Activated T-cell treated with anti-CD3 and anti-CD28 coated beads, Interleukin-2, amount 50 U/mL, for 4 hours (primary cell): ENCODE measurements around the gene TOLLIP. TPM values are rescaled to one million over a fixed set of nuclear protein-coding genes. Genes with fewer than 3 reads are reported as not detected.
"Not testable (repeated sequence)": the region's sequence is repeated elsewhere in the genome, so short reads cannot be mapped to it uniquely, and the experiment has no call there.

Experiments
- ATAC-seq, 2 donors: fragments of 200-7000 bp; cut with Tn5 transposase; one replicate each; pipeline ENCODE4 v1.10.0; 2021
- DNase-seq: peaks from one replicate; pipeline ENCODE4 v3.0.0-alpha.2; 2020
- H3K27me3 Mint-ChIP-seq: one replicate; pipeline ENCODE4 v1.8.0; 2021; ENCODE audit warnings: low read depth, mixed read lengths
- H3K36me3 Mint-ChIP-seq: one replicate; pipeline ENCODE4 v1.8.0; 2022; ENCODE audit warnings: mixed read lengths; ENCODE audit not compliant: insufficient read depth
- H3K4me1 Mint-ChIP-seq: one replicate; pipeline ENCODE4 v1.8.0; 2021; ENCODE audit warnings: low read depth, mixed read lengths
- H3K4me3 Mint-ChIP-seq: one replicate; pipeline ENCODE4 v1.8.0; 2021; ENCODE audit warnings: mild to moderate bottlenecking, moderate library complexity, mixed read lengths
- H3K9me3 Mint-ChIP-seq: one replicate; pipeline ENCODE4 v1.8.0; 2021; ENCODE audit warnings: mixed read lengths
- total RNA-seq, 3 donors: library from RNA; stranded (reverse); gene quantifications; one replicate each; pipeline ENCODE4 v1.2.1, GENCODE V29; 2021

The TOLLIP gene
- total RNA-seq, 3 donors from 2014 or later: 38.0 to 45.9 (median 44.3) TPM

DNA sequence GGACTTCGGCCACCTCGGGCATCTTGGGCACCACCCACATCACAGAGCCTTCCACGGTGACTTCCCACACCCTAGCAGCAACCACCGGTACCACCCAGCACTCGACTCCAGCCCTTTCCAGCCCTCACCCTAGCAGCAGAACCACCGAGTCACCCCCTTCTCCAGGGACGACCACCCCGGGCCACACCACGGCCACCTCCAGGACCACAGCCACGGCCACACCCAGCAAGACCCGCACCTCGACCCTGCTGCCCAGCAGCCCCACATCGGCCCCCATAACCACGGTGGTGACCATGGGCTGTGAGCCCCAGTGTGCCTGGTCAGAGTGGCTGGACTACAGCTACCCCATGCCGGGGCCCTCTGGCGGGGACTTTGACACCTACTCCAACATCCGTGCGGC lies 65.9 kb downstream of the TOLLIP start:
- H3K4me1 Mint-ChIP-seq, ATAC-seq, H3K27me3 Mint-ChIP-seq, H3K9me3 Mint-ChIP-seq, H3K36me3 Mint-ChIP-seq, DNase-seq, H3K4me3 Mint-ChIP-seq: not testable (repeated sequence)

DNA sequence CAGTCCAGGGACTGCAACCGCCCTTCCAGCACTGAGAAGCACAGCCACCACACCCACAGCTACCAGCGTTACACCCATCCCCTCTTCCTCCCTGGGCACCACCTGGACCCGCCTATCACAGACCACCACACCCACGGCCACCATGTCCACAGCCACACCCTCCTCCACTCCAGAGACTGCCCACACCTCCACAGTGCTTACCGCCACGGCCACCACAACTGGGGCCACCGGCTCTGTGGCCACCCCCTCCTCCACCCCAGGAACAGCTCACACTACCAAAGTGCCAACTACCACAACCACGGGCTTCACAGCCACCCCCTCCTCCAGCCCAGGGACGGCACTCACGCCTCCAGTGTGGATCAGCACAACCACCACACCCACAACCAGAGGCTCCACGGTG lies 66.7 kb downstream of the TOLLIP start:
- ATAC-seq, H3K36me3 Mint-ChIP-seq, H3K27me3 Mint-ChIP-seq, H3K4me1 Mint-ChIP-seq, H3K4me3 Mint-ChIP-seq, H3K9me3 Mint-ChIP-seq, DNase-seq: not testable (repeated sequence)

DNA sequence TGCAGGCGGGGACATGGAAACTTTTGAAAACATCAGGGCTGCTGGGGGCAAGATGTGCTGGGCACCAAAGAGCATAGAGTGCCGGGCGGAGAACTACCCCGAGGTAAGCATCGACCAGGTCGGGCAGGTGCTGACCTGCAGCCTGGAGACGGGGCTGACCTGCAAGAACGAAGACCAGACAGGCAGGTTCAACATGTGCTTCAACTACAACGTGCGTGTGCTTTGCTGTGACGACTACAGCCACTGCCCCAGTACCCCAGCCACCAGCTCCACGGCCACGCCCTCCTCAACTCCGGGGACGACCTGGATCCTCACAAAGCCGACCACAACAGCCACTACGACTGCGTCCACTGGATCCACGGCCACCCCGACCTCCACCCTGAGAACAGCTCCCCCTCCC lies 67.1 kb downstream of the TOLLIP start:
- Mint-ChIP-seq H3K4me3 (no peak overlapping the region), H3K4me1 (no peaks in the 10 kb centered on the region), H3K27me3 (no peaks in the 10 kb centered on the region), H3K36me3 (no peaks in the 10 kb centered on the region), H3K9me3 (no peaks in the 10 kb centered on the region)
- ATAC-seq (no peak), DNase-seq (no peak)

DNA sequence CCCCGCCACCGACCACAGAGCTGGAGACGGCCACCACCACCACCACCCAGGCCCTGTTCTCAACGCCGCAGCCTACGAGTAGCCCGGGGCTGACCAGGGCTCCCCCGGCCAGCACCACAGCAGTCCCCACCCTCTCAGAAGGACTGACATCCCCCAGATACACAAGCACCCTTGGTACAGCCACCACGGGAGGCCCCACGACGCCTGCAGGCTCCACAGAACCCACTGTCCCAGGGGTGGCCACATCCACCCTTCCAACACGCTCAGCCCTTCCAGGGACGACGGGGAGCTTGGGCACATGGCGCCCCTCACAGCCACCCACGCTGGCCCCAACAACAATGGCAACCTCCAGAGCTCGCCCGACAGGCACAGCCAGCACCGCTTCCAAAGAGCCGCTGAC lies 67.7 kb downstream of the TOLLIP start:
- Mint-ChIP-seq H3K4me3 (no peak overlapping the region), H3K27me3 (no peaks in the 10 kb centered on the region), H3K4me1 (no peaks in the 10 kb centered on the region), H3K9me3 (no peaks in the 10 kb centered on the region), H3K36me3 (no peaks in the 10 kb centered on the region)
- DNase-seq (no peak), ATAC-seq (no peak)

DNA sequence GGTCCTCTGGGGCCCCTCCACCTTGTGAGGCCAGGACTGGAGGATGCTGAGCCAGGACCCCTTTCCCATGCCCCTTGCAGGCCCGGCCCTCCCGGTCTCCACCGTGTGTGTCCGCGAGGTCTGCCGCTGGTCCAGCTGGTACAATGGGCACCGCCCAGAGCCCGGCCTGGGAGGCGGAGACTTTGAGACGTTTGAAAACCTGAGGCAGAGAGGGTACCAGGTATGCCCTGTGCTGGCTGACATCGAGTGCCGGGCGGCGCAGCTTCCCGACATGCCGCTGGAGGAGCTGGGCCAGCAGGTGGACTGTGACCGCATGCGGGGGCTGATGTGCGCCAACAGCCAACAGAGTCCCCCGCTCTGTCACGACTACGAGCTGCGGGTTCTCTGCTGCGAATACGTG lies 68.7 kb downstream of the TOLLIP start:
- no peaks in the 10 kb centered on the region for H3K36me3 Mint-ChIP-seq
- no peak for ATAC-seq
- no peaks in the 10 kb centered on the region for H3K4me1 Mint-ChIP-seq
- no peaks in the 10 kb centered on the region for H3K9me3 Mint-ChIP-seq
- H3K27me3 Mint-ChIP-seq: no peaks in the 10 kb centered on the region
- H3K4me3 Mint-ChIP-seq: no peak overlapping the region
- DNase-seq: no peak

DNA sequence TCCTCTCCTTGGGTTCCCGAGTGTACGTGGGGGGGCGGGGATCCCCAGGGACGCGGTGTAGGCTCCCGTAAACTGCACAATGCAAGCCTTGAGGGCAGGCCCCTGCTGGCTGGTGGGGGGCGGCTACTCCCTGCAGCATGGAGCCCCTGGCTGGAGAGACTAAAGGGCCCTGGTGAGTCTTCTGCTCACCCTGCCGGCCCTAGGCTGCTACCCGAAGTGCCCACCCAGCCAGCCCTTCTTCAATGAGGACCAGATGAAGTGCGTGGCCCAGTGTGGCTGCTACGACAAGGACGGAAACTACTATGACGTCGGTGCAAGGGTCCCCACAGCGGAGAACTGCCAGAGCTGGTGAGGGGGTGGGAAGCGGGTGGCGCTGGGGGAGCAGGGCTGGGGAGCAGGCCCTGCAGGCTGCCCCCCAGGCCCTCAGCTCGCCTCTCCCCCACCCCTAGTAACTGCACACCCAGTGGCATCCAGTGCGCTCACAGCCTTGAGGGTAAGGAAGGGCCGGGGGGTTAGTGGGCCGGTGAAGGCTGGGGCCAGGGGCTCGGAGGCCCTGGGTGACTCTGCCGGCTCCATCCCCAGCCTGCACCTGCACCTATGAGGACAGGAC lies 69.7 kb downstream of the TOLLIP start:
- DNase-seq (no peak), ATAC-seq (no peak)
- H3K4me3 Mint-ChIP-seq: no peak overlapping the region
- H3K27me3 Mint-ChIP-seq: no peaks in the 10 kb centered on the region
- H3K36me3 Mint-ChIP-seq: no peaks in the 10 kb centered on the region
- no peaks in the 10 kb centered on the region for H3K9me3 Mint-ChIP-seq
- no peaks in the 10 kb centered on the region for H3K4me1 Mint-ChIP-seq

DNA sequence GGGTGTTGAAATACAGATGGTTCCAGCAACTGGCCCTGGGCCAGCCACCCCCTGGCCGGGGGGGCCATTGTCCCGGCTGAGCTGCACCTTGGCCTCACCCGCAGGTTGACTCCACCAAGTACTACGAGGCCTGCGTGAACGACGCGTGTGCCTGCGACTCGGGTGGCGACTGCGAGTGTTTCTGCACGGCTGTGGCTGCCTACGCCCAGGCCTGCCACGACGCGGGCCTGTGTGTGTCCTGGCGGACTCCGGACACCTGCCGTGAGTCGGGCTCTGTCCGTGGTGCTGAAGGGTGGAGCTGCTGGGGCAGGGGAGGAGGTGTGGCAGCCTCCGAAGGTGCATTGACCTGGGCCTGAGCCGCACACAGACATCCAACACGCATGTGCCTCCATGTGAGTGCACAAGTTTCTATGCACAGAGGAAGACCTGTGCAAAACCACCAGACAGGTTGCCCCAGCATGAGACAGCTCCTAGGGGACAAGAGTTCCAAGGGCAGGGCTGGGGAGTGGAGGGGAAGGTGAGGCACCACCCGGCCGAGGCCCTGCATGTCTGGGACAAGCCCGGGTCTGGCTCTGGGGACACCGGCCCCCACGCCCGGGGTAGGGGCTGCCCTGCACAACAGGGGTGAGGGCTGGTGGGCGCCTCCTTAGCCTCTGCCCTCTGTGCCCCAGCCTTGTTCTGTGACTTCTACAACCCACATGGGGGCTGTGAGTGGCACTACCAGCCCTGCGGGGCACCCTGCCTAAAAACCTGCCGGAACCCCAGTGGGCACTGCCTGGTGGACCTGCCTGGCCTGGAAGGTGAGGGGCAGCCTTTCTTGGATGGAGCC lies 70.5 kb downstream of the TOLLIP start:
- no peaks in the 10 kb centered on the region for H3K9me3 Mint-ChIP-seq
- H3K4me1 Mint-ChIP-seq: no peaks in the 10 kb centered on the region
- no peaks in the 10 kb centered on the region for H3K36me3 Mint-ChIP-seq
- DNase-seq (no peak), ATAC-seq (no peak)
- H3K27me3 Mint-ChIP-seq: no peaks in the 10 kb centered on the region
- H3K4me3 Mint-ChIP-seq: no peak overlapping the region

DNA sequence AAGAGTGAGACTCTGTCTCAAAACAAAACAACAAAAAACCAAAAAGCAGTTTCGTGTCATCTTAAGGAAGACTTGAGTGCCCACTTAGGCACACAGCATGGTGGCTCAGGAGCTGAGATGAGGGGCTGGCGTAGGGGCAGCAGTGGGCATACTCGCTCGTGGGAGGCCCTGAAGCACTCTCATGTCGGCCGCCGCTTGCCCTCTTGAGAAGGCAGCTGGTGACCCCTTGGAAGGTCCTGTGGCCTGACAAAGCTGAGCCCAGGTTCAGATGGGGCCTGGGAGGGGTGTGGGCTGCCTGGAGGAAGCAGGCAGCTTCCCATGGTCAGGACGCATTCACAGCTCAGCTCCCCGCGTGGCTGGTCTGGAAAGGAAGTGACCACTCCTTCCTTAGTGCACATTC lies 71.6 kb downstream of the TOLLIP start:
- no peaks in the 10 kb centered on the region for H3K4me1 Mint-ChIP-seq
- DNase-seq: no peak
- no peaks in the 10 kb centered on the region for H3K27me3 Mint-ChIP-seq
- H3K9me3 Mint-ChIP-seq: no peaks in the 10 kb centered on the region
- no peaks in the 10 kb centered on the region for H3K36me3 Mint-ChIP-seq
- ATAC-seq: no peak
- H3K4me3 Mint-ChIP-seq: no peak overlapping the region

DNA sequence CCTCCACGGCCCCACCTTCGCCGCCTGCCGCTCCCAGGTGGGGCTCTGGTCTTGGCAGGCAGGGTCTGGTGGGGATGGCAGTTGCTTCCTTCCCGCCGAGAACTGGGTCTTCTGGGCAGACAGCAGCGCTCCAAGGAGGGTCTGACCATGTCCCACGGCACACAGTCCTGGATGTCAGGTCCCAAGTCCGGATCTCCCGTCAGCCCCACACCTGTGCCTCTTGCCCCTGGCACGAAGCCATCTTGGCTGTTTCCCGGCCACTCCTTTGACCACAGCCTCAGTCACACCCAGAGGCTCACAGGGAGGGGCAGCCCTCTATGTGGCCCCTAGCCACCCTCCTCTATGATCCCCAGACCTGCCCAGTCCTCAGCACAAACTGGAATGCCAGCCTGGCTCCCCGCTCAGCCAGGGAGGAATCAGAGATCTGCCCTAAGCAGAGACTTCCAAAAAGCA lies 72.3 kb downstream of the TOLLIP start:
- Mint-ChIP-seq H3K4me3 (no peak overlapping the region), H3K36me3 (no peaks in the 10 kb centered on the region), H3K9me3 (no peaks in the 10 kb centered on the region), H3K4me1 (no peaks in the 10 kb centered on the region), H3K27me3 (no peaks in the 10 kb centered on the region)
- DNase-seq: no peak
- no peak for ATAC-seq

DNA sequence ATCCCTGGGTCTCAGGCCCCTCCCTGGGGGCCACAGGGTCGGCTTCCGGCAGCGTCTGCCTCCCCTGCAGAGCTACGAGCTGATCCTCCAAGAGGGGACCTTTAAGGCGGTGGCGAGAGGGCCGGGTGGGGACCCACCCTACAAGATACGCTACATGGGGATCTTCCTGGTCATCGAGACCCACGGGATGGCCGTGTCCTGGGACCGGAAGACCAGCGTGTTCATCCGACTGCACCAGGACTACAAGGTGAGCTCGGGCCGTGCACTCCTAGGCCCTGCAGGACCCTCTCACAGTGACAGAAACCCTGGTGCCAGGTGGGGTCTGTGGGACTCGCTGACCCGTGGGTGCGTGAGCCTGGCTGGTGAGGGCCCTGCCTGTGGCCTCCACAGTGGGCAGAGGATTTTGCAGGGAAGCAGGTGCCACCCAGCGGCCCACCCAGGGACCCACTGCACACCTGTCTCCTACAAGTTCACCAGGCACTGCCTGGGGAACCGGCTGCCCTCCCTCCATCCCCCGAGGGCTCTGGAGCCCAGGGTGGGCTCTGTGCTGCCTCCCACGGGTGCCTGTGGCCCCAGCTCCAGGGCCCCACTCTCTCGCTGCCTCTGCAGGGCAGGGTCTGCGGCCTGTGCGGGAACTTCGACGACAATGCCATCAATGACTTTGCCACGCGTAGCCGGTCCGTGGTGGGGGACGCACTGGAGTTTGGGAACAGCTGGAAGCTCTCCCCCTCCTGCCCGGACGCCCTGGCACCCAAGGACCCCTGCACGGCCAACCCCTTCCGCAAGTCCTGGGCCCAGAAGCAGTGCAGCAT lies 72.9 kb downstream of the TOLLIP start:
- Mint-ChIP-seq H3K27me3 (no peaks in the 10 kb centered on the region), H3K4me1 (no peaks in the 10 kb centered on the region), H3K9me3 (no peaks in the 10 kb centered on the region), H3K36me3 (no peaks in the 10 kb centered on the region), H3K4me3 (no peak overlapping the region)
- DNase-seq (no peak), ATAC-seq (no peak)

DNA sequence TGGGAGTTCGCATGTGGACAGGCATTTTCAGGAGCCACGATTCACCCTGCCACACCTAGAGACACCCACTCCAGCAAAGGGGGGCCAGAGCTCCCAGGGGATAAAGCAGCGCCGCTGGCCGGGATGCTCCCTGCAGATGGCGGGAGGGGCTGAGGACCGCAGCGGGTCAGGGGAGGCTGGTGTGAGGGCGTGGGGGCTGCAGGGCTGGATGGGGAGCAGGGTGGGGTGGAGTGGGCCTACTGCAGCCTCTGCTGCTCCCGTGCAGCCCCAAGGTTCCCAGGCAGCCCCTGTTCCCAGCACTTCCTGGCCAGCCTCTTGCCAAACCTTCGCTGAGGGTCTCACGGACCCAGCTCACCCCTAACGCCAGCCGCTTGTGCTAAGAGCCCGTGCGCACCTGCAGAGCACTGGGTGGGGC lies 73.5 kb downstream of the TOLLIP start:
- no peak for ATAC-seq
- no peak overlapping the region for H3K4me3 Mint-ChIP-seq
- no peaks in the 10 kb centered on the region for H3K36me3 Mint-ChIP-seq
- DNase-seq: no peak
- H3K9me3 Mint-ChIP-seq: no peaks in the 10 kb centered on the region
- no peaks in the 10 kb centered on the region for H3K4me1 Mint-ChIP-seq
- H3K27me3 Mint-ChIP-seq: no peaks in the 10 kb centered on the region

DNA sequence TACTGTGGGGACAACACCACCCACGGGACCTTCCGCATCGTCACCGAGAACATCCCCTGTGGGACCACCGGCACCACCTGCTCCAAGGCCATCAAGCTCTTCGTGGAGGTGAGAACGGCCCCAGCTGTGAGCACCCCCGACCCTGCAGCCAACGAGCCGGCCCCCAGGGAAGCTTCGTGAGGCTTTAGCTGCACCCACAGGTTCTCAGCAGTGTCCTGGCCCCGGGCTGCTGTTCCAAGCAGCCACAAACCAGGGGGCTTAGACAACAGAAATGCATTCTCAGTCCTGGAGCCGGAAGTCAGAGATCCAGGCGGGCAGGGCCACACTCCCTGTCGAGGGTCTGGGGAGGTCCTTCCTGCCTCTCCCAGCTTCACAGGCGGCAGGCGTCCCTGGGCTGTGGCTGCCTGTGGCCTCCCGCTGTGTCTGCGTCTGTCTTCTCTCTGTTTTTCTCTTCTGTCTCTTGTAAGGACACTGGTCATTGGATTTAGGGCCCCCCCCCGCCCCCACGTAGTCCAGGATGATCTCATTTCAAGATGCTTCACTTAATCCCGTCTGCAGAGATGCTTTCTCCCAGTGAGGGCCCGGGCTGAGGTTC lies 74.0 kb downstream of the TOLLIP start:
- DNase-seq (no peak), ATAC-seq (no peak)
- Mint-ChIP-seq H3K27me3 (no peaks in the 10 kb centered on the region), H3K4me1 (no peaks in the 10 kb centered on the region), H3K4me3 (no peak overlapping the region), H3K36me3 (no peaks in the 10 kb centered on the region), H3K9me3 (no peaks in the 10 kb centered on the region)

DNA sequence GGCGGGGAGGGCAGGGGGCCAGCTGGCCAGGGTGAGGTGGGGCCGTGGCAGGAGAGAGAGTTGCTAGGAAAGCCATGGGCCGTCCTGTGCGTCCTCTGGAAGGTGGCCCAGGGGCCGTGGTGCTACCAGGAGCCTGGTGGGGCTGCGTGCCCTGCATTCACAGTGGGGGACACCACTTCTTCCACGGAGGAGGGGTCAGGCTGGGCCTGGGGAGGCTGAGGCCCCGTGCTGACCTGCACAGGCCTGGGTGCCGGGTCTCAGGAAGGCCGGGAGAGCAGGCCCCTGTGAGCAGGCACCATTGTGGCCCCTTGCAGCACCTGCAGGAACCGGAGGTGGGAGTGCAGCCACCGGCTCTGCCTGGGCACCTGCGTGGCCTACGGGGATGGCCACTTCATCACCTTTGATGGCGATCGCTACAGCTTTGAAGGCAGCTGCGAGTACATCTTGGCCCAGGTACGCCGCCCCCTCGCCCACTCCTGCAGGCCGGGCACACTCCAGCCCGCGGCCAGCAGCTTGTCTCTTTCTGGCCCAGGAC lies 74.6 kb downstream of the TOLLIP start:
- no peak for DNase-seq

DNA sequence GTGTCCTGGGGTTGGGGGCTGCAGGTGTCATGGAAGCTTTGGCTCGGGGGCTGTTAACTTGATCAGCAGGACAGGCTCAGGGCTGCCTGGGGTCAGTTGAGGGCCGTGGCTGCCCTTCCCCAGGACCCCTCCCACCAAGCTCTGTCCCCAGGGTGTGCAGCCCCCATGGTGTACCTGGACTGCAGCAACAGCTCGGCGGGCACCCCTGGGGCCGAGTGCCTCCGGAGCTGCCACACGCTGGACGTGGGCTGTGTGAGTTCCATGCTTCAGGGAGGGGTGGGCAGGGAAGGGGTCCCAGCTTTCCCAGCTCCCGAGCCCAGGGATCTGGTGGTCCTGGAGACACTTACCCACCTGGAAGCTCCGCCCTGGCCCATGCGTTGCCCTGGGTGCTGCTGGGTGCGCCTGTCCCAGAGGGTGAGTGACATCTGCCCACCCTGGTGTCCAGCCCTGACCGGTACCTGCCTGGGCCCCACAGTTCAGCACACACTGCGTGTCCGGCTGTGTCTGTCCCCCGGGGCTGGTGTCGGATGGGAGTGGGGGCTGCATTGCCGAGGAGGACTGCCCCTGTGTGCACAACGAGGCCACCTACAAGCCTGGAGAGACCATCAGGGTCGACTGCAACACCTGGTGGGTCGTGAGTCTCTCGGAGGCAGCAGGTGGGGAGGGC lies 75.2 kb downstream of the TOLLIP start:
- H3K4me1 Mint-ChIP-seq: no peaks in the 10 kb centered on the region
- ATAC-seq (no peak), DNase-seq (no peak)
- no peak overlapping the region for H3K4me3 Mint-ChIP-seq
- no peaks in the 10 kb centered on the region for H3K27me3 Mint-ChIP-seq
- H3K9me3 Mint-ChIP-seq: no peaks in the 10 kb centered on the region
- no peaks in the 10 kb centered on the region for H3K36me3 Mint-ChIP-seq

More for the DNA sequence above, 74.6 kb downstream of the TOLLIP start:
- H3K27me3 Mint-ChIP-seq: no peaks in the 10 kb centered on the region
- no peaks in the 10 kb centered on the region for H3K9me3 Mint-ChIP-seq
- ATAC-seq: no peak
- no peak overlapping the region for H3K4me3 Mint-ChIP-seq
- no peaks in the 10 kb centered on the region for H3K36me3 Mint-ChIP-seq
- no peaks in the 10 kb centered on the region for H3K4me1 Mint-ChIP-seq
